NCI-H146 treated with DMSO at 0.1 percent for 48 hours (cell line): ENCODE measurements around the gene ANTXR2.
"Not testable (repeated sequence)": the region's sequence is repeated elsewhere in the genome, so short reads cannot be mapped to it uniquely, and the experiment has no call there.

Source experiments
- DNase-seq: peaks from one replicate; lab custom pipeline; 2025; ENCODE audit not compliant: unreplicated experiment; lab: John Stamatoyannopoulos, UW

ANTXR2 gene

DNA sequence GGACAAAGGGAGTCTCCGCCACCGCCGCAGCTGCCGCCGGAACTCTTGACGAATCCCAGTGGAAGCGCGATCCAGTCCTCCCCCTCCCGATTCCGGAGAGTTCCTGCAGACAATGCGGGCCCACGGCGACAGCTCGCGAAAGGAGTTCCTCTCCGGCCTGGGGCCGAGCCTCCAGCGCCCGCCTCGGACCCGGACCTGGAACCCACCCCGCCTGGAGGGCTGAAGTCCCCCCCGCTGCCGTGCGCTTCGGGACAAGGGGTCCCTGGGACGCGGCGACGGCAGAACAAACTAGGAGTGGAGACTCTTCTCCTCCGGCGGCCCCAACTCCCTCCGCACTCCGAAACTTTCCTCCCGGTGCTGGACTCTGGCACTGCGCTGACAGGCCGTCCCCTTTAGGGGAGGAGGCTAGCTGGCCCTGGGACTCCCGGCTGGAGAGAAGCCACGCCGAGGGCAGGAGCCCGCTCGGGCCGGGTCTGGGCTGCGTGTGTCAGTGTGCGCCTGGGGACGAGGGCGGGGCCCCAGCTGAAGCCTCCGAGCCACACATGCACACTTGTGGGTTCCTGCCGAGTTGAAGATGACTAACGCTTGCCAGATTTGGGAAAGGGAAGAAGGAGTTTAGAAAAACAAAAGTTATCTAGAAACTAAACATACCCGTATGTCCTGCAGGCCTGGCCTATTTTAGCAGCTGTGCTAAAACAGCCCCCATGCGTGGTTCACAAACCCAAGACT is at the start of gene ANTXR2:
TSS of gene ANTXR2 (minus strand) at position 486 of the 729 bp plus-strand sequence. CDS start 669 bp downstream, outside the sequence.
- DNase-seq: peak; percentile 68

GRCh38 chr4:80121815-80122214 is 48.8 kb upstream of the ANTXR2 start:
- not testable (repeated sequence) for DNase-seq

DNA sequence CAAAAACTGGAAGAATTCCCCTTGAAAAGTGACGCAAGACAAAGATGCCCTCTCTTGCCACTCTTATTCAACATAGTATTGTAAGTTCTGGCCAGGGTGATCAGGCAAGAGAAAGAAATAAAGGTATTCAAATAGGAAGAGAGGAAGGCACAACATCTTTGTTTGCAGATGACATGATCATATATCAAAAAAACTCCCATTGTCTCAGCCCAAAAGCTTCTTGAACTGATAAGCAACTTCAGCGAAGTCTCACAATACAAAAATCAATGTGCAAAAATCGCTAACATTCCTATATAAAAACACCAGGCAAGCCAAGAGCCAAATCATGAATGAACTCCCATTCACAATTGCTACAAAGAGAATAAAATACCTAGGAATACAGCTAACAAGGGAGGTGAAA is 46.6 kb upstream of the ANTXR2 start:
- DNase-seq: not testable (repeated sequence)

DNA sequence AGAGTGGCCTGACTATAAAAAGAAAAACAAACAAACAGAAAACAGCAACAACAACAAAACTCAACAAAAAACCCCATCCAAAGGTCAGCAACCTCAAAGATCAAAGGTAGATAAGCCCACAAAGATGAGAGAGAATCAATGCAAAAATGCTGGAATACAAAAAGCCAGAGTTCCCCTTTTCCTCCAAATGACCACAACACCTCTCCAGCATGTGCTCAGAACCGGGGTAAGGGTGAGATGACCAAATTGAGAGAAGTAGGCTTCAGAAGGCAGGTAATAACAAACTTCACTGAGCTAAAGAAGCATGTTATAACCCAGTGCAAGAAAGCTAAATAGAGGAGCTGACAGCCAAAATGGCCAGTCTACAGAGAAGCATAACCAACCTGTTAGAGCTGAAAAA is 43.5 kb upstream of the ANTXR2 start:
- DNase-seq: no peak

DNA sequence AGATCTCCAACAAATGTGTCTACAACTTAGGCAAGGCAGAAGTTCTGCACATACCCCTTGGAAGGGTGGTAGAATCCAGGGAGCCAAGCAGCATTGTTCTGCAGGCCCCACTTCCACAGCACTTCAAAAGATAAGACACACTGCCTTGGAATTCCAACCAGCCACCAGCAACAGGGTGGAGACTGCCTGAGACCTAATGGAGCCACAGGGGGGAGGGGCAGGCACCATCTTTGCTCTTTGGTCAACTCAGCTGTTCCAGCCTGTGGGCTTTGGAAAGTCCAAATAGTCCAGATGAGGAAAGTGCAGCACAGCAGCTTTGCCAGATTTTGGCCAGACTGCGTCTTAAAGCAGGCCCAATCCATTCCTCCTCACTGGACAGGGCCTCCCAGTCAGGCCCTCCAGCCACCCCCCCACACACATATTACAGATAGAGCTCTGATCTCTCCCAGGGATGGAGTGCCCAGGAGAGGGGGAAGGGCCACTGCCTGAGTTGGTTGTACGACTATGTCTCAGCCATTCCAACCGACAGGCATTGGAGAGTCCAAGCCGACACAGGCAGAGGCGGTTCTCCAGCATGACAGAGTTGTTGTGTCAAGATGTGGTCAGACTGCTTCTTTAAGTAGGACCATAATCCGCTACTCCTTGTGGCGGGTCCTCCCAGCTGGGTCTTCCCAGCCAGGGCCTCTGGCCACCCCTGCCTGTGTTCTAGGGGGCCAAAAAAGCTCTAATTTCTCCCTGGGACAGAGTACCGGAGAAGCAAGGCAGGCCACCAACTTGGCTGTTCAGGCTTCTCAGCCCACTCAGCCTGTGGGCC is 42.5 kb upstream of the ANTXR2 start:
- no peak for DNase-seq

GRCh38 chr4:80114732-80115265 is 41.8 kb upstream of the ANTXR2 start:
- no peak for DNase-seq

DNA sequence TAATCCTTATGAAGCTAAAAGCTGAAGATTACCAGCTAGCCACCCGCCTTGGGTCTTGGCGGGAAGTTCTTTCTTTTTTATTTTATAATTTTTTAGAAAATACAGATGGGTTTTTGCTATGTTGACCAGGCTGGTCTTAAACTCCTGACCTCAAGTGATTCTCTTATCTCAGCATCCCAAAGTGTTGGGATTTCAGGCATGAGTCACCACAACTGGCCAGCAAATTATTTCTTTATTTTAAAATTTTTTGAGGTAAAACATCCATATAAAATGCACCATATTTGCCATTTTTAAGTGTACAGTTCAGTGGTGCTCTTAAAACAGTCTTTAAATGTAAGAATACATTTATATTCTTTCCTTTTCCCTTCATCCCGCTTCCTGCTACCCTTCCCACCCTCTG is 40.6 kb upstream of the ANTXR2 start:
- DNase-seq: no peak

GRCh38 chr4:80112236-80112635 is 39.2 kb upstream of the ANTXR2 start:
- no peak for DNase-seq

DNA sequence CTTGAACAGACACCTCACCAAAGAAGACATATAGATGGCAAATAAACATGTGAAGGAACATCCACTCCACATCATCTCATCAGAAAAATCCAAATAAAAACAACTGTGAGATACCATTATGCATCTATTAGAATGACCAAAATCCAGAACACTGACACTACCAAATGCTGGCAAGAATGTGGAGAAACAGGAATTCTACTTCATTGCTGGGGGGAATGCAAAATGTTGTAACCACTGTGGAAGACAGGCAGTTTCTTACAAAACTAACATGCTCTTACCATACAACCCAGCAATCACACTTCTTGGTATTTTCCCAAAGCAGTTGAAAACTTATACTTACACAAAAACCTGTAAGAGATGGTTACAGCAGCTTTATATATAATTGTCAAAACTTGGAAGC is 38.2 kb upstream of the ANTXR2 start:
- no peak for DNase-seq

- DNase-seq: no peak
Observed at GRCh38 chr4:80107374-80107773, 34.3 kb upstream of the ANTXR2 start.

DNA sequence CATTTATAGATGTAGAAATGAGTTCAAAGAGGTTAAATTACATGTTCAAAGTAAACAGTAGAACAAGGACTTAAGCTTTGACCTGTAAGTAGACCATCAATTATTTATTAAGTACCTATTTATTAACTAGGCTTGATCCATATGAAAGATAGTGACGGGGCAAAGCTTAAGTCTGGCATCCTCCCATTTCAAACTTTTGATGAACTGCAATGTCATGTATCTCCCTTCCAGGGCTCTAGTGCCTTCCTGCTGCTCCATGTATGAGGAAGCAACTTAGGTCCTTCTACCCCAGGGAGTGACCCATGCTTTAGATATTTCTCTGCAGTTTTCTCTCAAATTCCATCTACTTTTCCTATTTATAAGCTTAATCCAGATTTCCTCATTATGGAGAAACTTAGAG is 31.9 kb upstream of the ANTXR2 start:
- no peak for DNase-seq

DNA sequence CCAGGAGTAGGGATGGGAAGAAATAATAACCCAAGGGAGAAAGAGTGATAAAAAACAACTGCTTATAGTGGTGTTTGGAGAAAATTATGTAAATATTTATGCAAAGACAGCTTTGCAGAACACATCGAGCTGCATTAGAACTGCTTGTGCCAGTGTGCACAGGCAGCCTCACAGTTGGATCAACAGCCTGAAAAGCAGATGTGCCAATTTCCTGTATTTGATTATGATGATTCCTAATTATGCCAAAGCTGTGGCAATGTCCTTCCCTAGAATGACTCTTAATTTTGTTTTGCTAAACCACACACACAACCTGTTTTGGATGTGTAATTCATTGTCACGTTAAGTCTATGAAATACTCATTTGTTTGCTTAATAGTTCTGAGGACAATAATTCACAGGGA is 30.6 kb upstream of the ANTXR2 start:
- no peak for DNase-seq

DNA sequence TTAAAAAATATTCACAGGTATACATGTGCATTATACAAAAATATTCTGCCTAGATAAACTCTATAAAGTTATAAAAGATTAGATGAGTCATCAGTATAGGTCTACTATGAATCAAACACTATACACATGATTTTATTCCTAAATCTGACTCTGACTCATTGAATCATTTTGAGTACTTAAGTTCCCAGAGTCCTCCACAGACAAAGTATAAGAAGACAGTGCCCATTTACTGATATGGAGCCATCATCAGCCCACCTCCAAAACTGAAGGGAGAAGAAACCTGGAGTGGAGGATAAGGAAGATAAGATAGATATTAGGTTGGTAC is 28.7 kb upstream of the ANTXR2 start:
- no peak for DNase-seq

DNA sequence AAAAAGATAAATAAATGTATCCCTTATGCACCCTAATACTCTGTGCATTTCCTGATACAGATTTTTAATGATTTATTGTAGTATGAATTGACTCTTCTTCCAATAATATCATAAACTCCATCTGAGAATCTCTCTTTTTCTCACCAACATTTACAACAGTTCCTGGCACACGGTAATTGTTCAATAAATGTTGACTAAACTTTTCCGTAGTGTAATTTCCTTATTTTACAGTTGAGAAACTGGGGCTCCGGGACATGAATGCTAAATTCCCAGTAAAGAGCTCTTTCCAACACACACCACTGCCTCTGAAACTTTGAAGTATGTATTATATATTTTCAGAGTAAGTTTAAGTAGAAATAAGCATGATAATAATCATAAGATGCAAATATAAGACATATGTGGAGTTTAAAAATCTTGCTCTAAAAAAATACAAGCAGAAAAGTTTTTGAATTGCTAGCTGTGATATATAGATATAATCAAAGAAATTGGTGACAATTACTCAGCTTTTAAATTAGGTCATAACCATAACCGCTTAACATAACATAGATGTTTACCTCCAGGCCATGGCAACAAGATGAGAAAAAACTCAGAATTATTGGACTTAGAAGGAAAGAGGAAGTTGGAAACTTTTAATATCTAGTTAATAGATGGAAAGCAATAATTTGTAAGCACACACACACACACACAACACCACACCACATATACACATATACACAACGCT is 28.2 kb upstream of the ANTXR2 start:
- DNase-seq: no peak

DNA sequence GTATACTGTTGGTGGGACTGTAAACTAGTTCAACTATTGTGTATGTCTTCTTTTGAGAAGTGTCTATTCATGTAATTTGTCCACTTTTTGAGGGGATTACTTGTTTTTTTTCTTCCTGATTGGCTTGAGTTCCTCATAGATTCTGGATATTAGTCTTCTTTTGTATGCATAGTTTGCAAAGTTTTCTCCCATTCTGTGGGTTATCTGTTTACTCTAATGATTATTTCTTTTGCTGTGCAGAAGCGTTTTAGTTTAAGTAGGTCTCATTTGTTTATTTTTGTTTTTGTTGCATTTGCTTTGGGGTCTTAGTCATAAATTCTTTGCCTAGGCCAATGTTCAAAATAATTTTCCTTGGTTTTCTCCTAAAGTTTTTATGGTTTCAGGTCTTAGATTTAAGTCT is 26.6 kb upstream of the ANTXR2 start:
- DNase-seq: no peak

GRCh38 chr4:80098635-80099034 is 25.6 kb upstream of the ANTXR2 start:
- no peak for DNase-seq

DNA sequence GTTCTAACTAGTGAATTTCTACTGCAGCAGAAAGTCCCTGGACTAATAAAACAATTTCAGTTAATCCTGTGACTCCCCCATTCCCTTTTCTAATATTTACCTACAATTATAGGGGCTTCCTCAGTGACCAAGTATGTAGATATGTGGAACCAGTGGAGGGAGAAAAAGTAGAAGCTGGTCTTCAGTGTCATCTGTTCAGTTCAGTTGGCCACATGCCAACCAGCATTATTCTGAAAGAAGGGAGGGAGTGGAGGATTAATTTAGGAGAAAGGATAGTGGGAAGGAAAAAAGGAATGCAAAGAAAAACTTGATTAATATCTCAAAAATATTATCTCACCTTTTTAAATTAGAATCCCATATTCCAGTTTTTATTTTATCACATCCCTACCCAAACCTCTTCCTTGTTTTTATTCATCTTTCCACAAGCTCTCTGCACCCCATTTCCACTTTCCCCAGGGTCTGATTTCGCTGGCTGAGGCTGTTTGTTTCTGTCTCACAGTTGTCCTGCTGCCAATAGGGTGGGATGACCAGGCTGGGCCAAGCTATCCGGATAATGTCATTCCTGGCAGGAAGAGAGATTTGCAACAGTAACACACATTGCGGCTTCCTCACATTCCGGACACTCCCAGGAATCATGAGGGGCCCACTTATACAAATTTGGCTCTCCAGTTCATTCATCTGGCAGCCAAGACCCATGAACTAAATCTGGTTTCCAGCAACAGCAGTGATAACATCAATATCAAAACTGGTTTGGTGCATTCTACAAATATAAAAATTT is 24.6 kb upstream of the ANTXR2 start:
- DNase-seq: no peak

DNA sequence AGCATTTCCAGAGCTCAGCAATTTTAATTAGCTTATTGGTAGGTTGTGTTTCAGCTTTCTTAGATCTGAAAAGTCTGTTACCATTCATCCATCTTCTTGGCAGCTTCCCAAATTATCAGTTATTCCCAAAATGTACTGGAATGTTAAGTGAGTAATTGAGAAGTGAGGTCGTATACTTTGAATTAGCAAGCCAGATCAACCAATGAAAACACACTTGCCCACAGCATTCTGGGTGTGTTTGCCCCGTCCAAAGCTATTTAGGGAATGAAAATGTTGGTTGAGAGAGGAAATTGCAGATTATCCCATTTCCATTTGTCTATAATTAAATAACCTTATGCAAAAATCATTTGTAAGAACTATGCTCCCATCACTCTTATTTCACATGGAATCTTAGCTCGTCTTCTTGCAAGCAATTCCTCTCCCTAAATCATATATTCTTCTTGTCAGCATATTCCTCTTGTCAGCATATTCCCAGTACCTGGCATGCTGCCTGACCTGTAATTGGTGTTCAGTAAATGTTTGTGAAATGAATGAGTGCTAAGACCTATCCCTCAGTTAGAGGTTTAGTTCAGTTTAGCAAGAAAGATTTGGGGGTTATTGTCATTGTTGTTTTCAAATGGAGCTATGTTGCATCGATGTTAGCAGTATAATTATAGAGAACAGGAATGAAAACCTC is 23.3 kb upstream of the ANTXR2 start:
- no peak for DNase-seq

DNA sequence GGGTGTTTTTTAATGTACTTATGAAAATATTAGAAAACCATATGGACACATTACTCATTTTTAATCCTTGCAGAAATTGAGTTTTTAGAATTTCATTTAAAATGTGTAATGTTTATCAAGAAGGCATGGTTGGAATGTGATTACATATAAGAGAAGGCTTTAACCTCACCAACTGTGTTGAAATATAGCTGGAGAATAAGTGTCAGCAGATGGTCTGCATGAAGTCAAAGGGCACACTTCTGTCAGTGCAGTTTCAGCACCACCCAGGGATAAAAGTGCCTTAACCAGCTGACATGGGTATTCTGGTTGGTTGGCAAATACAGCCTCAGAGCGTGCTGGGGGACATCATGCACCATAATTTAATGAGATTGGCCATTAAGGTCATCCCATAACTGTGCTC is 21.2 kb upstream of the ANTXR2 start:
- no peak for DNase-seq

GRCh38 chr4:80093563-80093962 is 20.5 kb upstream of the ANTXR2 start:
- DNase-seq: no peak
